Activated naive CD8-positive, alpha-beta T cell treated with anti-CD3 and anti-CD28 coated beads for 36 hours (primary cell): ENCODE measurements around the gene NLGN2. TPM values are rescaled to one million over a fixed set of nuclear protein-coding genes. Genes with fewer than 3 reads are reported as not detected.

Source experiments
- DNase-seq: peaks from one replicate; pipeline ENCODE4 v3.0.0; 2021
- H3K27ac Mint-ChIP-seq: one replicate; pipeline ENCODE4 v1.8.0; 2022; ENCODE audit warnings: mild to moderate bottlenecking, moderate library complexity, mixed read lengths
- H3K27me3 Mint-ChIP-seq: one replicate; pipeline ENCODE4 v1.8.0; 2022; ENCODE audit warnings: mild to moderate bottlenecking, mixed read lengths
- H3K36me3 Mint-ChIP-seq: one replicate; pipeline ENCODE4 v1.8.0; 2021; ENCODE audit warnings: mild to moderate bottlenecking, mixed read lengths
- H3K4me1 Mint-ChIP-seq: one replicate; pipeline ENCODE4 v1.8.0; 2021; ENCODE audit warnings: mixed read lengths
- H3K4me3 Mint-ChIP-seq: one replicate; pipeline ENCODE4 v1.8.0; 2022; ENCODE audit warnings: mild to moderate bottlenecking, moderate library complexity, mixed read lengths
- H3K9me3 Mint-ChIP-seq: one replicate; pipeline ENCODE4 v1.8.0; 2022; ENCODE audit warnings: mixed read lengths
- total RNA-seq, 2 experiments: library from RNA; stranded (reverse); gene quantifications; one replicate each; pipeline ENCODE4 v1.2.3, GENCODE V29; 2021

NLGN2 gene
- total RNA-seq, 2 experiments from 2014 or later: 8.8 to 9.3 TPM

DNA sequence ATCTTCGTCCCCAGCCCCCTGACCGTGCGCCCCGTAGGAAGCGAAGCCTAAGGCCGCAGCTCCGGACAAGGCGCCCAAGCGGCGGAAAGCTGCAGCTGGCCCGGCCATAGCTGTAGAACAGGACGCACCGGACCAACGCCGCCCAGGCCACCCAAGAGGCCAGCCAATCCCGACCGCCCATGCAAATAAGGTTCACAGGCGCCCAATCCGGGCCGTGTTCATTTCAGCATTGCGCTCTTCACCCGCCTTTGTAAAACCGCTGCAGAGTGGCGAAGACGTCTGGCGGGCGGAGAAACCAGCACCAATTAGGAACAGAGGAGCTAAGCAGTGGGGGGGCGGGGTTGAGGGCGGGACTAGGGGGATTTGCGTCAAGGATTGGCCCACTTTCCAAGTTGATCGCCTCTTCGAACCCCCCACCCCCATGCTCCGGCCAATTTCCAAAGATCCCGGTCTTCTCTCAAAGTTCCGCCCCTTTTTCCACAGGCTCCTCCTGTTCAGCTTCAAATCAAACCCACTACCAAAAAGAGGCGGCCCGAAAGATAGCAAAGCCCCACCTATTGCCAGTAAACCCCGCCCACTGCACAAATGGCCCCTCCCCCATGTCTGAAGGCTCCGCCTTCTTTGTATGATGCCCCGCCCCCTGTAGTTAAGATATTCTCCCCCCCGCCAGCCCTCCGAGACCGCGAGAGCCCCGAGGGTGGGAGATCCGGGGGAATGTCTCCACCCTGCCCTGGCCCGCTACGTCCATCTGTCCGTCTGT is 3.5 kb upstream of the NLGN2 start, which contains the start of gene TMEM256:
TMEM256 (minus strand) TSS at position 121 of the 760 bp plus-strand sequence; CDS start at position 108, 13 bp downstream.
- Mint-ChIP-seq H3K36me3 (peaks cover 2% of the 10 kb centered on the region), H3K27ac (peak within 1 kb of the TSS; percentile 95), H3K9me3 (no peaks in the 10 kb centered on the region), H3K4me1 (peaks cover 16% of the 10 kb centered on the region), H3K4me3 (peak within 1 kb of the TSS; percentile 95), H3K27me3 (no peaks in the 10 kb centered on the region)
- DNase-seq: peak; percentile 95

DNA sequence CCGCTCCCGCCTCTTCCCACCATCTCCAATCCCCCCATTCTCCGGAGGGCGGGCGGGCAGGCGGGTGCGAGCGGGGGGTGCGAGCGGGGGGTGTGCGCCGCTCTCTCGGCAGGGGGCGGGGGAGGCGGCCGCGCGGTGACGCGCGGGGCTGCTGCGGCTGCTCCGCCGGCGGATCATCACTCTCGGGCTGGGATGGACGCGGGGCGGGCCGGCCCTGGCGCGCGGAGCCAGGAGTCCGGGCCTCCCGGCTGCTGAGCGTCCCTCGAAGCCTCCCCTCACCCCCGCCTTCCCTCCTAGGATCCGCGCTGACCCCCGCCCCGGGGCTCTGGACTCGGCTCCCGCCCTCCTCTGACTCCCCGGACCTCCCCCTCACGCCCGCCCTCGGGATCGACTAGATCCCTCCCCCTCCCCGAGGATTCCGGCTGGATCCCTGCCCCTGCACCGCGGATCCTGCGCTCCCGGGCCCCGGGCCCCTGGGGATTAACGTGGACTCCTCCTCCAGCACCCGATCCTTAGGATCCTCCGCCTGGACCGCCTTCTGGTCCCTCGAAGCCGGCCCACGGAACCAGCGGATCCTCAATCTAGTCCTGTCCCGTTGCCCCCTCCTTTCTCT is 2.8 kb upstream of the NLGN2 start:
- no peaks in the 10 kb centered on the region for H3K9me3 Mint-ChIP-seq
- H3K27ac Mint-ChIP-seq: peak overlapping the region; percentile 95
- H3K27me3 Mint-ChIP-seq: no peaks in the 10 kb centered on the region
- peaks cover 16% of the 10 kb centered on the region for H3K4me1 Mint-ChIP-seq
- H3K36me3 Mint-ChIP-seq: peaks cover 2% of the 10 kb centered on the region
- peak; percentile 72 for DNase-seq
- peak overlapping the region; percentile 95 for H3K4me3 Mint-ChIP-seq

DNA sequence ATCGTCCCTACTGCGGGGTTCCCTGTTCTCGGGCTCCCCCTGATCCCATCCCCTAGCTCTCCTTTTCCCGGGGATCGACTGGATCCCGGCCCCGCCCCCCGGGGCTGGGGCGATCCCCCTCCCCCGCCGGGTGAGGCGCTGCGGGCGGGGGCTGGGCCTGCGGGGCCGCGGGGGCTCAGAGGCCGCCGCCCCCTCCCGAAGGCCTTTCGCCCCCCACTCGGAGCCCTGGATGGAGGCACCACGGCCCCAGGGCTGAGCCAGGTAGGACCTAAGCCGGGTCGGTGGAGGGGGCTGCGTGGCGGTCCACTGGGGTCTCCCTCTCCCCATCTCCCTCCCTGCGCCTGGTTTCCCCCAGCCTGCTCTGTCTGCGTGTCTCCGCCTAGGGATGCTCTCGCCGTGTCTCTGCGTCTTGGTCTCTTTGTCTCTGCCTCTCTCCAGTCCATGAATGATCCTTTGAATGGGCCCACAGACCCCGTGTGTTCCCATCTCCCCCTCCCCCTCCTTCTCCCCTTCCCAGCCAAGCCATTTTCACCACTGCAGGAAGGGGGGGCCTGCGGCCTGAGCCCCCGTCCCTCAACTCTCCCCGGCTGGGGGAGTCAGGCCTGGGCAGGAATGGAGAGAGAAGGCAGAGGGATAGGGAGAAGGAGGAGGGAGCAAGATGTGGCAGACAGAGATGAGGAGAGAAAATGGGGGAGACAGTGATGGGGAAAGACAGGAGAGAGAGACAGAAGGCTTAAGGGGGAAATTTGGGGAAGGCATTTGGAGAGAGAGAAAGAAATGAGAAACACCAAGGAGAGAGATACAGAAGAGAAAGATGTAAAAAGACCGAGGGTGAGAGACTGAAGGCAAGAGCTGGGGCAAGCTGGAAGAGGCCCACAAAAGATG is 2.1 kb upstream of the NLGN2 start:
- Mint-ChIP-seq H3K27me3 (no peaks in the 10 kb centered on the region), H3K36me3 (peaks cover 2% of the 10 kb centered on the region), H3K4me3 (peak overlapping the region; percentile 81), H3K9me3 (no peaks in the 10 kb centered on the region), H3K4me1 (peaks cover 16% of the 10 kb centered on the region), H3K27ac (no peak overlapping the region)
- no peak for DNase-seq

- H3K4me1 Mint-ChIP-seq: peaks cover 16% of the 10 kb centered on the region
- peaks cover 2% of the 10 kb centered on the region for H3K36me3 Mint-ChIP-seq
- no peaks in the 10 kb centered on the region for H3K9me3 Mint-ChIP-seq
- H3K4me3 Mint-ChIP-seq: peak overlapping the region; percentile 44
- H3K27ac Mint-ChIP-seq: no peak overlapping the region
- DNase-seq: no peak
- H3K27me3 Mint-ChIP-seq: no peaks in the 10 kb centered on the region
Observed at GRCh38 chr17:7406235-7406825, 1.3 kb upstream of the NLGN2 start.

GRCh38 chr17:7407082-7407481 is 563 bp upstream of the NLGN2 start:
- Mint-ChIP-seq H3K4me1 (peaks cover 16% of the 10 kb centered on the region), H3K4me3 (no peak overlapping the region), H3K27me3 (no peaks in the 10 kb centered on the region), H3K9me3 (no peaks in the 10 kb centered on the region), H3K36me3 (no peaks in the 10 kb centered on the region), H3K27ac (no peak overlapping the region)
- DNase-seq: no peak

DNA sequence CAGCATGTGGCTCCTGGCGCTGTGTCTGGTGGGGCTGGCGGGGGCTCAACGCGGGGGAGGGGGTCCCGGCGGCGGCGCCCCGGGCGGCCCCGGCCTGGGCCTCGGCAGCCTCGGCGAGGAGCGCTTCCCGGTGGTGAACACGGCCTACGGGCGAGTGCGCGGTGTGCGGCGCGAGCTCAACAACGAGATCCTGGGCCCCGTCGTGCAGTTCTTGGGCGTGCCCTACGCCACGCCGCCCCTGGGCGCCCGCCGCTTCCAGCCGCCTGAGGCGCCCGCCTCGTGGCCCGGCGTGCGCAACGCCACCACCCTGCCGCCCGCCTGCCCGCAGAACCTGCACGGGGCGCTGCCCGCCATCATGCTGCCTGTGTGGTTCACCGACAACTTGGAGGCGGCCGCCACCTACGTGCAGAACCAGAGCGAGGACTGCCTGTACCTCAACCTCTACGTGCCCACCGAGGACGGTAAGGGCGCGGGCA is 645 bp downstream of the NLGN2 start:
- no peak overlapping the region for H3K4me3 Mint-ChIP-seq
- H3K27me3 Mint-ChIP-seq: no peaks in the 10 kb centered on the region
- H3K4me1 Mint-ChIP-seq: peaks cover 10% of the 10 kb centered on the region
- H3K9me3 Mint-ChIP-seq: no peaks in the 10 kb centered on the region
- no peaks in the 10 kb centered on the region for H3K36me3 Mint-ChIP-seq
- DNase-seq: peak; percentile 56
- H3K27ac Mint-ChIP-seq: peak overlapping the region; percentile 16

- H3K27ac Mint-ChIP-seq: no peak overlapping the region
- no peaks in the 10 kb centered on the region for H3K36me3 Mint-ChIP-seq
- no peaks in the 10 kb centered on the region for H3K9me3 Mint-ChIP-seq
- H3K27me3 Mint-ChIP-seq: no peaks in the 10 kb centered on the region
- H3K4me1 Mint-ChIP-seq: peaks cover 10% of the 10 kb centered on the region
- peak overlapping the region; percentile 15 for H3K4me3 Mint-ChIP-seq
- no peak for DNase-seq
Observed at GRCh38 chr17:7408863-7409262, 1.2 kb downstream of the NLGN2 start.

DNA sequence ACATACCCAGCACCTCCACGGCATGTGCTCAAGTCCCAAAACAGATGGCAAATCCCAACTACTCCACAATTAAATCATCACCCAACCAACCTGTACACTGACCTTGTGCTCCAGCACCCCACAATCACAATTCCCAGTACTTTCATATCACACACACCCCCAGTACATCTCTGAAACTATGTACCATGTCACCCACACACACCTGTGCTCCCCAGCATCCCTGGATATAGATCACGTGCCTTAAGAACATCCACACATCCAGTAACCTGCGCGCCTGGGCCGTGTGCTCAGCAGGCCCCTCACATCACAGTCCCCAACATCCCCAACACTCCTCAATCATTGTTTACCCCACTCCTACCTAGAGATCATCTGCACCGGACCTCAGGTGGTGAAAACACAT is 2.1 kb downstream of the NLGN2 start:
- H3K9me3 Mint-ChIP-seq: no peaks in the 10 kb centered on the region
- no peaks in the 10 kb centered on the region for H3K27me3 Mint-ChIP-seq
- no peak for DNase-seq
- H3K27ac Mint-ChIP-seq: no peak overlapping the region
- no peak overlapping the region for H3K4me3 Mint-ChIP-seq
- peaks cover 10% of the 10 kb centered on the region for H3K4me1 Mint-ChIP-seq
- no peaks in the 10 kb centered on the region for H3K36me3 Mint-ChIP-seq

DNA sequence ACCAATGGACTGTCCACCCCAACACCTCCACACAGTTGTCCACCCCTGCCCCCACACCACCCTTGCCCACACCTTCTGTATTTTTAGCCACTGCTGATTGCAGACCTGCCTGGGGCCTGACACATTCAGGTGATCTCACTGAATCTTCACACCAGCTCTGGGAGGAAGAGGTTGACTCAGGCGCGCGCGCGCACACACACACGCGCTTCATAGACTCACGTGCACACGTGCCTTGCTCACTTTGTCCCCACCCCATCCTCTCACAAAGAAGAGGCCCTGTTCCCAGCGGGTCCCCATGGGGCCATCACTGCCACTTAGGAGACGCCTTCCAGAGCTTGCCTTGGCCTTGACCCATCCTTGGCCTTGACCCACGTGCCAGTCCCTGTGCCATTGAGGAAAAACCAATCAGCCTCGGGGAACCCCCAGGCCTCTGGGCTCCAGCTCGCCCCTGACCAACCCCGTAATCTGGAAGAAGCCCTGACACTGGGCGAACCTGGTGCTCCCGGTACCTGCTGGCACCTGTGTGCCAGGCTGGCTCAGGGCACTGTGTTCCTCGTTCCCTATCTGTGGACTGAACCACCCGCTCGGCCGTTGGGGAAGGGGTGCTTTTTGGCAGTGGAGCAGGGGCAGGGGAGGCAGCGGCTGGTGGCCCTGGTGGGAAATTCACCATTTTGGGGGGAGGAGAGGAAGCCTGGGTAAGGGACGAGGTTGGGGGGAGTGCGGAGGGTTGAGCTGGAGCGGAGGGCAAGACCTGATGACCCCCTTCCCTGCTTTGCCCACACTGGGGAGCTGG is 3.2 kb downstream of the NLGN2 start:
- peaks cover 8% of the 10 kb centered on the region for H3K4me1 Mint-ChIP-seq
- H3K4me3 Mint-ChIP-seq: no peak overlapping the region
- H3K27me3 Mint-ChIP-seq: no peaks in the 10 kb centered on the region
- DNase-seq: no peak
- no peaks in the 10 kb centered on the region for H3K9me3 Mint-ChIP-seq
- H3K36me3 Mint-ChIP-seq: no peaks in the 10 kb centered on the region
- no peak overlapping the region for H3K27ac Mint-ChIP-seq

DNA sequence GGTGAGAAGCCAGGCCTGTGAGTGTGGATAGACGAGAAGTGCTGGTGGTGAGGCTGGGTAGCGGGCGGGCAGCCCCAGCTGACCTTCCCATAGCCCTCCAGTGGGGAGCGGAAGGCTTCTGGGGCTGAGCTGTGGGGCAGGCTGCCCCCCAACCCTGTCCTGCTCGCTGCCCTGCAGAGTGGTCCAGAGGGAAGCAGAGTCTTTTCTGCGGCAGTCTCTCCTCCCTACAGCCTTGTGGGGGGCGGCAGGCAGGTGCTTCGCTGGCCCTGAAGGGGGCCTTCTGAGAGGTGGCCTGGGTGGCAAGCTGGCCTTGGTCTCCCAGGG is 3.7 kb downstream of the NLGN2 start:
- Mint-ChIP-seq H3K9me3 (no peaks in the 10 kb centered on the region), H3K27me3 (no peaks in the 10 kb centered on the region), H3K4me3 (no peak overlapping the region), H3K27ac (no peak overlapping the region), H3K36me3 (no peaks in the 10 kb centered on the region), H3K4me1 (peaks cover 5% of the 10 kb centered on the region)
- no peak for DNase-seq

- Mint-ChIP-seq H3K27ac (no peak overlapping the region), H3K27me3 (no peaks in the 10 kb centered on the region), H3K36me3 (no peaks in the 10 kb centered on the region), H3K4me3 (no peak overlapping the region), H3K9me3 (no peaks in the 10 kb centered on the region), H3K4me1 (no peaks in the 10 kb centered on the region)
- DNase-seq: no peak
Observed at GRCh38 chr17:7413346-7413985, 5.8 kb downstream of the NLGN2 start.

- Mint-ChIP-seq H3K27me3 (no peaks in the 10 kb centered on the region), H3K27ac (no peak overlapping the region), H3K36me3 (no peaks in the 10 kb centered on the region), H3K9me3 (no peaks in the 10 kb centered on the region), H3K4me1 (no peaks in the 10 kb centered on the region), H3K4me3 (no peak overlapping the region)
- DNase-seq: no peak
Observed at GRCh38 chr17:7414837-7415236, 7.2 kb downstream of the NLGN2 start.

- no peak overlapping the region for H3K4me3 Mint-ChIP-seq
Observed at GRCh38 chr17:7415784-7416183, 8.1 kb downstream of the NLGN2 start.

DNA sequence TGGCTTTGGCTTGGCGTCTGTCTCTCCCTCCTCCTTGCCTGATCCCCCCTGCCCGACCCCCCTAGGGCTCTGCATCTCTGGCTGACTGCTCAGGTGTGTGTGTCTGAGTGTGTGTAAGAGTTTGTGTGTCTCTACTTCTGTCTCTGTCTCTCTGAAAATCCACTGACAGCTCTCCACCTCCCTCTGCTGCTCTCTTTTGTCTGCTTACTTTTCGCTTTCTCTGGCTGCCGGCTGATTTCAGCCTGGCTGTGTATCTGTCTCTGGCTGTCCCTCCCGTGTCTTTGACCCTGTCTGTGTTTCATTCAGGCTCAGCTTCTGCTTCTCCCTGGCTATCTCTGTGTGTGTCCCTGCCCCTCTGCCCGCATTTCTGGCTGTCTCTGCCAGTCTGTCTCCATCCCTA is 8.7 kb downstream of the NLGN2 start:
- no peaks in the 10 kb centered on the region for H3K9me3 Mint-ChIP-seq
- DNase-seq: no peak
- no peak overlapping the region for H3K27ac Mint-ChIP-seq
- no peak overlapping the region for H3K4me3 Mint-ChIP-seq
- H3K4me1 Mint-ChIP-seq: no peaks in the 10 kb centered on the region
- H3K27me3 Mint-ChIP-seq: no peaks in the 10 kb centered on the region
- H3K36me3 Mint-ChIP-seq: no peaks in the 10 kb centered on the region

More at GRCh38 chr17:7415784-7416183, 8.1 kb downstream of the NLGN2 start:
- H3K27ac Mint-ChIP-seq: no peak overlapping the region
- H3K4me1 Mint-ChIP-seq: no peaks in the 10 kb centered on the region
- H3K36me3 Mint-ChIP-seq: no peaks in the 10 kb centered on the region
- H3K9me3 Mint-ChIP-seq: no peaks in the 10 kb centered on the region
- DNase-seq: no peak
- no peaks in the 10 kb centered on the region for H3K27me3 Mint-ChIP-seq
